HEK293 (cell line): ENCODE results near the gene OR1N2.

Experiments
- CTCF ChIA-PET: fragments of 350-600 bp; formaldehyde crosslinking; extraction: SDS; loops from one replicate; lab custom pipeline; 2021; ENCODE audit warnings: antibody characterized with exemption; lab: Yijun Ruan, JAX
- POLR2A ChIA-PET: fragments of 300-600 bp; formaldehyde crosslinking; extraction: SDS; loops from one replicate; lab custom pipeline; 2020; ENCODE audit warnings: antibody characterized with exemption, inconsistent platforms; lab: Yijun Ruan, JAX
- H3K27ac ChIP-seq: fragments of 200-500 bp; sonication (Bioruptor generic); 2 replicates; pipeline ENCODE4 v1.5.1; 2014; ENCODE audit warnings: low read depth, low read length, control low read depth, inconsistent platforms; ENCODE audit errors: extremely low read depth
- H3K36me3 ChIP-seq, 2 experiments: fragments of 200-500 bp in 1 of 2; sonication (Bioruptor generic) in 1 of 2; 1 replicate in 1 of 2; 2 replicates in 1 of 2; pipeline ENCODE4 v1.5.1; 2014 to 2017; ENCODE audit warnings: inconsistent platforms in 2 of 2, low read length in 2 of 2; ENCODE audit not compliant: control insufficient read depth in 2 of 2, insufficient read depth in 1 of 2
- H3K4me1 ChIP-seq: fragments of 200-500 bp; sonication (Bioruptor generic); 2 replicates; pipeline ENCODE4 v1.5.1; 2014; ENCODE audit warnings: mild to moderate bottlenecking, low read length, inconsistent platforms; ENCODE audit not compliant: control insufficient read depth, insufficient read depth
- H3K4me3 ChIP-seq: 2 replicates; pipeline ENCODE4 v1.5.1; 2011; ENCODE audit warnings: low read depth, mild to moderate bottlenecking, control low read depth, low read length, moderate library complexity
- H3K9me3 ChIP-seq: fragments of 200-500 bp; sonication (Bioruptor generic); 2 replicates; pipeline ENCODE4 v1.5.1; 2014; ENCODE audit warnings: low read depth, low read length, inconsistent platforms; ENCODE audit not compliant: control insufficient read depth, insufficient read depth
- KLF1 ChIP-seq: fragments of 450-650 bp; formaldehyde crosslinking; IDR thresholded peaks from 2 replicates; pipeline ENCODE4 v1.5.1; 2016; ENCODE audit warnings: missing biosample characterization, missing genetic modification characterization
- RBAK ChIP-seq: fragments of 450-650 bp; formaldehyde crosslinking; IDR thresholded peaks from 2 replicates; pipeline ENCODE4 v1.5.1; 2016; ENCODE audit warnings: missing biosample characterization, missing genetic modification characterization
- ZFP37 ChIP-seq: fragments of 450-650 bp; formaldehyde crosslinking; IDR thresholded peaks from 2 replicates; pipeline ENCODE4 v1.5.1; 2016; ENCODE audit warnings: missing biosample characterization, missing genetic modification characterization
- ZFP41 ChIP-seq: fragments of 450-650 bp; formaldehyde crosslinking; IDR thresholded peaks from 2 replicates; pipeline ENCODE4 v1.5.1; 2016; ENCODE audit warnings: missing biosample characterization, missing genetic modification characterization, borderline replicate concordance
- ZFP69B ChIP-seq: fragments of 450-650 bp; formaldehyde crosslinking; IDR thresholded peaks from 2 replicates; pipeline ENCODE4 v1.5.1; 2016; ENCODE audit warnings: missing biosample characterization, missing genetic modification characterization
- ZIC2 ChIP-seq: fragments of 450-650 bp; formaldehyde crosslinking; IDR thresholded peaks from 2 replicates; pipeline ENCODE4 v1.5.1; 2016; ENCODE audit warnings: missing biosample characterization, missing genetic modification characterization
- ZNF146 ChIP-seq: fragments of 450-650 bp; formaldehyde crosslinking; IDR thresholded peaks from 2 replicates; pipeline ENCODE4 v1.5.1; 2016; ENCODE audit warnings: missing biosample characterization, missing genetic modification characterization
- ZNF174 ChIP-seq: fragments of 450-650 bp; formaldehyde crosslinking; IDR thresholded peaks from 2 replicates; pipeline ENCODE4 v1.5.0; 2017; ENCODE audit warnings: missing biosample characterization, mild to moderate bottlenecking, missing genetic modification characterization
- ZNF2 ChIP-seq: fragments of 450-650 bp; formaldehyde crosslinking; IDR thresholded peaks from 2 replicates; pipeline ENCODE4 v1.5.1; 2016; ENCODE audit warnings: missing biosample characterization, missing genetic modification characterization
- ZNF302 ChIP-seq: fragments of 450-650 bp; formaldehyde crosslinking; IDR thresholded peaks from 2 replicates; pipeline ENCODE4 v1.5.1; 2016; ENCODE audit warnings: missing biosample characterization, missing genetic modification characterization, low read depth
- ZNF311 ChIP-seq: fragments of 450-650 bp; formaldehyde crosslinking; IDR thresholded peaks from 2 replicates; pipeline ENCODE4 v1.5.1; 2017; ENCODE audit warnings: missing biosample characterization, missing genetic modification characterization, borderline replicate concordance
- ZNF394 ChIP-seq: fragments of 450-650 bp; formaldehyde crosslinking; IDR thresholded peaks from 2 replicates; pipeline ENCODE4 v1.5.1; 2016; ENCODE audit warnings: missing biosample characterization, missing genetic modification characterization, mild to moderate bottlenecking, moderate library complexity, borderline replicate concordance
- ZNF433 ChIP-seq: fragments of 450-650 bp; formaldehyde crosslinking; IDR thresholded peaks from 2 replicates; pipeline ENCODE4 v1.5.1; 2016; ENCODE audit warnings: missing biosample characterization, missing genetic modification characterization, low read depth
- ZNF473 ChIP-seq: fragments of 450-650 bp; formaldehyde crosslinking; IDR thresholded peaks from 2 replicates; pipeline ENCODE4 v1.5.1; 2017; ENCODE audit warnings: missing biosample characterization, missing genetic modification characterization
- ZNF514 ChIP-seq: fragments of 450-650 bp; formaldehyde crosslinking; IDR thresholded peaks from 2 replicates; pipeline ENCODE4 v1.5.1; 2016; ENCODE audit warnings: missing biosample characterization, missing genetic modification characterization
- ZNF560 ChIP-seq: fragments of 450-650 bp; formaldehyde crosslinking; IDR thresholded peaks from 2 replicates; pipeline ENCODE4 v1.5.1; 2017; ENCODE audit warnings: missing biosample characterization, missing genetic modification characterization, borderline replicate concordance
- ZNF561 ChIP-seq: fragments of 450-650 bp; IDR thresholded peaks from 2 replicates; pipeline ENCODE4 v1.5.1; 2018; ENCODE audit warnings: missing biosample characterization, missing genetic modification characterization, borderline replicate concordance
- ZNF600 ChIP-seq: fragments of 450-650 bp; formaldehyde crosslinking; IDR thresholded peaks from 2 replicates; pipeline ENCODE4 v1.5.1; 2016; ENCODE audit warnings: missing biosample characterization, missing genetic modification characterization
- ZNF621 ChIP-seq: fragments of 450-650 bp; formaldehyde crosslinking; IDR thresholded peaks from 2 replicates; pipeline ENCODE4 v1.5.1; 2017; ENCODE audit warnings: missing biosample characterization, missing genetic modification characterization
- ZNF776 ChIP-seq: fragments of 450-650 bp; formaldehyde crosslinking; IDR thresholded peaks from 2 replicates; pipeline ENCODE4 v1.5.0; 2017; ENCODE audit warnings: missing biosample characterization, missing genetic modification characterization, borderline replicate concordance
- ZNF843 ChIP-seq: fragments of 450-650 bp; formaldehyde crosslinking; IDR thresholded peaks from 2 replicates; pipeline ENCODE4 v1.5.1; 2016; ENCODE audit warnings: missing biosample characterization, missing genetic modification characterization
- TF ChIP-seq, protein P1 (sequence below): sonication (generic); formaldehyde crosslinking; IDR thresholded peaks from 2 replicates; pipeline ENCODE4 v1.8.1; 2022; ENCODE audit warnings: mild to moderate bottlenecking, moderate library complexity, missing genetic modification reagents
- TF ChIP-seq, protein P2 (sequence below): fragments of 450-650 bp; formaldehyde crosslinking; IDR thresholded peaks from 2 replicates; pipeline ENCODE4 v1.5.1; 2016; ENCODE audit warnings: missing biosample characterization, missing genetic modification characterization, borderline replicate concordance
- TF ChIP-seq, protein P3 (sequence below): fragments of 450-650 bp; formaldehyde crosslinking; IDR thresholded peaks from 2 replicates; pipeline ENCODE4 v1.5.1; 2017; ENCODE audit warnings: missing biosample characterization, missing genetic modification characterization
- TF ChIP-seq, protein P4 (sequence below): fragments of 450-650 bp; formaldehyde crosslinking; IDR thresholded peaks from 2 replicates; pipeline ENCODE4 v1.5.1; 2016; ENCODE audit warnings: missing biosample characterization, missing genetic modification characterization

The OR1N2 gene, protein sequence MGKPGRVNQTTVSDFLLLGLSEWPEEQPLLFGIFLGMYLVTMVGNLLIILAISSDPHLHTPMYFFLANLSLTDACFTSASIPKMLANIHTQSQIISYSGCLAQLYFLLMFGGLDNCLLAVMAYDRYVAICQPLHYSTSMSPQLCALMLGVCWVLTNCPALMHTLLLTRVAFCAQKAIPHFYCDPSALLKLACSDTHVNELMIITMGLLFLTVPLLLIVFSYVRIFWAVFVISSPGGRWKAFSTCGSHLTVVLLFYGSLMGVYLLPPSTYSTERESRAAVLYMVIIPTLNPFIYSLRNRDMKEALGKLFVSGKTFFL

DNA sequence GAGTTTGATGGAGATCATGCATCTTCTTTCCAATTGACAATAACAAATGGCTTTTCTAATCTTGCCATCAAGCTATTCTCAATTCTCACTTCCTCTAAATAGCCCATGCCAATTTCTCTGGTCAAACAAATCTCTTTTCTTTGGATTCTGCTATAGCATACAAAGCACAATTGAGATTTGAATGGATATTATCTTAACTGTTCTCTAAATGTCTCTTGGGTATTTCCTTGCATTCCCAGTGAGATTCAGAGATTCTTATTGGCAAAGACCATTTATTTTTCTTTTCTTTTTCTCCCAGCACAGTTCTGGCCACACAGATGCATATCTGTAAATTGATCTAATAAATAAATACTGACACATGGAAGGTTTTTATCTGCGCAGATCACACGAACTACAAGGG is at the start of gene OR1N2:
Gene OR1N2 (plus strand): TSS at position 301 of the 400 bp plus-strand sequence. CDS start 100 bp downstream, outside the sequence.
- H3K4me1 ChIP-seq: no peaks in the 10 kb centered on the region
- no peak within 1 kb of the TSS for H3K4me3 ChIP-seq
- ChIA-PET CTCF (interaction anchor here (0.6 kb wide), 1 partner anchor 279 kb away, joined by 4 read pairs; no protein-coding TSS in a partner anchor), POLR2A (no interaction called here)
- TF ChIP-seq ZFP41 (tag by site-specific recombination) (no peak), ZNF514 (tag by site-specific recombination) (no peak), ZNF174 (tag by site-specific recombination) (no peak), ZNF561 (tag by site-specific recombination) (no peak), ZNF600 (tag by site-specific recombination) (no peak), ZNF433 (tag by site-specific recombination) (no peak), ZFP69B (tag by site-specific recombination) (no peak), RBAK (tag by site-specific recombination) (no peak), ZNF473 (tag by site-specific recombination) (no peak)
- TF ChIP-seq, protein P1, sequence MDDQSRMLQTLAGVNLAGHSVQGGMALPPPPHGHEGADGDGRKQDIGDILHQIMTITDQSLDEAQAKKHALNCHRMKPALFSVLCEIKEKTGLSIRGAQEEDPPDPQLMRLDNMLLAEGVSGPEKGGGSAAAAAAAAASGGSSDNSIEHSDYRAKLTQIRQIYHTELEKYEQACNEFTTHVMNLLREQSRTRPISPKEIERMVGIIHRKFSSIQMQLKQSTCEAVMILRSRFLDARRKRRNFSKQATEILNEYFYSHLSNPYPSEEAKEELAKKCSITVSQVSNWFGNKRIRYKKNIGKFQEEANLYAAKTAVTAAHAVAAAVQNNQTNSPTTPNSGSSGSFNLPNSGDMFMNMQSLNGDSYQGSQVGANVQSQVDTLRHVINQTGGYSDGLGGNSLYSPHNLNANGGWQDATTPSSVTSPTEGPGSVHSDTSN (CRISPR knock-in tag): no peak
- TF ChIP-seq, protein P2, sequence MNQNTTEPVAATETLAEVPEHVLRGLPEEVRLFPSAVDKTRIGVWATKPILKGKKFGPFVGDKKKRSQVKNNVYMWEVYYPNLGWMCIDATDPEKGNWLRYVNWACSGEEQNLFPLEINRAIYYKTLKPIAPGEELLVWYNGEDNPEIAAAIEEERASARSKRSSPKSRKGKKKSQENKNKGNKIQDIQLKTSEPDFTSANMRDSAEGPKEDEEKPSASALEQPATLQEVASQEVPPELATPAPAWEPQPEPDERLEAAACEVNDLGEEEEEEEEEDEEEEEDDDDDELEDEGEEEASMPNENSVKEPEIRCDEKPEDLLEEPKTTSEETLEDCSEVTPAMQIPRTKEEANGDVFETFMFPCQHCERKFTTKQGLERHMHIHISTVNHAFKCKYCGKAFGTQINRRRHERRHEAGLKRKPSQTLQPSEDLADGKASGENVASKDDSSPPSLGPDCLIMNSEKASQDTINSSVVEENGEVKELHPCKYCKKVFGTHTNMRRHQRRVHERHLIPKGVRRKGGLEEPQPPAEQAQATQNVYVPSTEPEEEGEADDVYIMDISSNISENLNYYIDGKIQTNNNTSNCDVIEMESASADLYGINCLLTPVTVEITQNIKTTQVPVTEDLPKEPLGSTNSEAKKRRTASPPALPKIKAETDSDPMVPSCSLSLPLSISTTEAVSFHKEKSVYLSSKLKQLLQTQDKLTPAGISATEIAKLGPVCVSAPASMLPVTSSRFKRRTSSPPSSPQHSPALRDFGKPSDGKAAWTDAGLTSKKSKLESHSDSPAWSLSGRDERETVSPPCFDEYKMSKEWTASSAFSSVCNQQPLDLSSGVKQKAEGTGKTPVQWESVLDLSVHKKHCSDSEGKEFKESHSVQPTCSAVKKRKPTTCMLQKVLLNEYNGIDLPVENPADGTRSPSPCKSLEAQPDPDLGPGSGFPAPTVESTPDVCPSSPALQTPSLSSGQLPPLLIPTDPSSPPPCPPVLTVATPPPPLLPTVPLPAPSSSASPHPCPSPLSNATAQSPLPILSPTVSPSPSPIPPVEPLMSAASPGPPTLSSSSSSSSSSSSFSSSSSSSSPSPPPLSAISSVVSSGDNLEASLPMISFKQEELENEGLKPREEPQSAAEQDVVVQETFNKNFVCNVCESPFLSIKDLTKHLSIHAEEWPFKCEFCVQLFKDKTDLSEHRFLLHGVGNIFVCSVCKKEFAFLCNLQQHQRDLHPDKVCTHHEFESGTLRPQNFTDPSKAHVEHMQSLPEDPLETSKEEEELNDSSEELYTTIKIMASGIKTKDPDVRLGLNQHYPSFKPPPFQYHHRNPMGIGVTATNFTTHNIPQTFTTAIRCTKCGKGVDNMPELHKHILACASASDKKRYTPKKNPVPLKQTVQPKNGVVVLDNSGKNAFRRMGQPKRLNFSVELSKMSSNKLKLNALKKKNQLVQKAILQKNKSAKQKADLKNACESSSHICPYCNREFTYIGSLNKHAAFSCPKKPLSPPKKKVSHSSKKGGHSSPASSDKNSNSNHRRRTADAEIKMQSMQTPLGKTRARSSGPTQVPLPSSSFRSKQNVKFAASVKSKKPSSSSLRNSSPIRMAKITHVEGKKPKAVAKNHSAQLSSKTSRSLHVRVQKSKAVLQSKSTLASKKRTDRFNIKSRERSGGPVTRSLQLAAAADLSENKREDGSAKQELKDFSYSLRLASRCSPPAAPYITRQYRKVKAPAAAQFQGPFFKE (tag by site-specific recombination): no peak
- no peaks in the 10 kb centered on the region for H3K36me3 ChIP-seq
- no peak within 1 kb of the TSS for H3K27ac ChIP-seq
- no peaks in the 10 kb centered on the region for H3K9me3 ChIP-seq

DNA sequence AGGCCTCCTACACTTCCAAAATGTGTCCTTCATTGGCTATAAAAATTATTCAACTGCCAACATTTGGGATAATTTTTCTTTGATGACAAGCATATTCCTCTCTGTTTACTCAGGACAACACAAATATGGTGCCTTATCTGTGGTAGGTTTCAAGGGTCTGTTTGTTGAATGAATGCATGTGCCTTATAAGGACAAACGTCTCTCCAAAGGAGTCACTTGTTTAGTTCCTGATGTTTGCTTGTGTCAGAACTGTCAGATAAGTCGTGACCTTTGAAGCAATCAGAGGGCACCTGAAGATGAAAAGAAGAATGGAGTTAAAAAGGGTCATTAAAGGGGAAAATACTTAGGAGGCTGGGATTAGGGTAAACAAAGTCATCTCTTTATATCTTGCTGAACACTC is 45.9 kb upstream of the OR1N2 start:
- Histone ChIP-seq H3K27ac (no peak overlapping the region), H3K4me3 (no peak overlapping the region), H3K4me1 (no peaks in the 10 kb centered on the region), H3K9me3 (no peaks in the 10 kb centered on the region), H3K36me3 (no peaks in the 10 kb centered on the region)
- ChIA-PET POLR2A (no interaction called here), CTCF (interaction anchor here (2.4 kb wide), 1 partner anchor 8 kb away, joined by 23 read pairs; no protein-coding TSS in a partner anchor)
- TF ChIP-seq, protein P3, sequence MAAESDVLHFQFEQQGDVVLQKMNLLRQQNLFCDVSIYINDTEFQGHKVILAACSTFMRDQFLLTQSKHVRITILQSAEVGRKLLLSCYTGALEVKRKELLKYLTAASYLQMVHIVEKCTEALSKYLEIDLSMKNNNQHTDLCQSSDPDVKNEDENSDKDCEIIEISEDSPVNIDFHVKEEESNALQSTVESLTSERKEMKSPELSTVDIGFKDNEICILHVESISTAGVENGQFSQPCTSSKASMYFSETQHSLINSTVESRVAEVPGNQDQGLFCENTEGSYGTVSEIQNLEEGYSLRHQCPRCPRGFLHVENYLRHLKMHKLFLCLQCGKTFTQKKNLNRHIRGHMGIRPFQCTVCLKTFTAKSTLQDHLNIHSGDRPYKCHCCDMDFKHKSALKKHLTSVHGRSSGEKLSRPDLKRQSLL (tag by site-specific recombination): no peak
- no peak for TF ChIP-seq ZNF560 (tag by site-specific recombination)
- TF ChIP-seq ZNF776 (tag by site-specific recombination): no peak
- no peak for TF ChIP-seq ZNF843
- no peak for TF ChIP-seq ZNF302 (tag by site-specific recombination)
- no peak for TF ChIP-seq ZNF394 (tag by site-specific recombination)
- TF ChIP-seq ZNF621: no peak
- TF ChIP-seq ZNF2 (tag by site-specific recombination): no peak
- TF ChIP-seq, protein P4, sequence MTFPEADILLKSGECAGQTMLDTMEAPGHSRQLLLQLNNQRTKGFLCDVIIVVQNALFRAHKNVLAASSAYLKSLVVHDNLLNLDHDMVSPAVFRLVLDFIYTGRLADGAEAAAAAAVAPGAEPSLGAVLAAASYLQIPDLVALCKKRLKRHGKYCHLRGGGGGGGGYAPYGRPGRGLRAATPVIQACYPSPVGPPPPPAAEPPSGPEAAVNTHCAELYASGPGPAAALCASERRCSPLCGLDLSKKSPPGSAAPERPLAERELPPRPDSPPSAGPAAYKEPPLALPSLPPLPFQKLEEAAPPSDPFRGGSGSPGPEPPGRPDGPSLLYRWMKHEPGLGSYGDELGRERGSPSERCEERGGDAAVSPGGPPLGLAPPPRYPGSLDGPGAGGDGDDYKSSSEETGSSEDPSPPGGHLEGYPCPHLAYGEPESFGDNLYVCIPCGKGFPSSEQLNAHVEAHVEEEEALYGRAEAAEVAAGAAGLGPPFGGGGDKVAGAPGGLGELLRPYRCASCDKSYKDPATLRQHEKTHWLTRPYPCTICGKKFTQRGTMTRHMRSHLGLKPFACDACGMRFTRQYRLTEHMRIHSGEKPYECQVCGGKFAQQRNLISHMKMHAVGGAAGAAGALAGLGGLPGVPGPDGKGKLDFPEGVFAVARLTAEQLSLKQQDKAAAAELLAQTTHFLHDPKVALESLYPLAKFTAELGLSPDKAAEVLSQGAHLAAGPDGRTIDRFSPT (tag by site-specific recombination): no peak
- no peak for TF ChIP-seq ZNF146 (tag by site-specific recombination)
- no peak for TF ChIP-seq ZNF311 (tag by site-specific recombination)
- no peak for TF ChIP-seq KLF1 (tag by site-specific recombination)
- no peak for TF ChIP-seq ZFP37 (tag by site-specific recombination)
- TF ChIP-seq ZIC2 (tag by site-specific recombination): no peak
